Measurements from ENCODE around the gene RPL18.
"Not testable (repeated sequence)": the region's sequence is repeated elsewhere in the genome, so short reads cannot be mapped to it uniquely, and the experiment has no call there.

The RPL18 gene

DNA sequence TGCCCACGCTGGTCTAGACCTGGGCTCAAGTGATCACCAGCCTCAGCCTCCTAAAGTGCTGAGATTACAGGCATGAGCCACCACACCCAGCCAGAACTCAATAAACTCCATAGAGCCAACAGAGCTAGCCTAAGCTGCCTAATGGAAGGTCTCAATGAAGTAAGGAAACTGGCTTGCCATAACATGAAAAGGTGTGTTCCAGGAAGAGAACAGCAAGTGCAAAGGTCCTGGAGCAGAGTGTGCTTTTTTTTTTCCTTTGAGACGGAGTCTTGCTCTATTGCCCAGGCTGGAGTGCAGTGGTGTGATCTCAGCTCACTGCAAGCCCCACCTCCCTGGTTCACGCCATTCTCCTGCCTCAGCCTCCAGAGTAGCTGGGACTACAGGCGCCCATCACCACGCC is 38.9 kb upstream of the RPL18 start:
- TF ChIP-seq, protein P1, sequence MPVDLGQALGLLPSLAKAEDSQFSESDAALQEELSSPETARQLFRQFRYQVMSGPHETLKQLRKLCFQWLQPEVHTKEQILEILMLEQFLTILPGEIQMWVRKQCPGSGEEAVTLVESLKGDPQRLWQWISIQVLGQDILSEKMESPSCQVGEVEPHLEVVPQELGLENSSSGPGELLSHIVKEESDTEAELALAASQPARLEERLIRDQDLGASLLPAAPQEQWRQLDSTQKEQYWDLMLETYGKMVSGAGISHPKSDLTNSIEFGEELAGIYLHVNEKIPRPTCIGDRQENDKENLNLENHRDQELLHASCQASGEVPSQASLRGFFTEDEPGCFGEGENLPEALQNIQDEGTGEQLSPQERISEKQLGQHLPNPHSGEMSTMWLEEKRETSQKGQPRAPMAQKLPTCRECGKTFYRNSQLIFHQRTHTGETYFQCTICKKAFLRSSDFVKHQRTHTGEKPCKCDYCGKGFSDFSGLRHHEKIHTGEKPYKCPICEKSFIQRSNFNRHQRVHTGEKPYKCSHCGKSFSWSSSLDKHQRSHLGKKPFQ (tag by site-specific recombination; IDR thresholded peaks at IDR 0.05) = 0 out of 2 replicates have a peak, but pooled peaks have one; percentile 26
- TF ChIP-seq ZNF623 (tag by site-specific recombination; IDR thresholded peaks at IDR 0.05) = peak; percentile 91
- H3K4me3 ChIP-seq (ENCODE audit: low read depth, low read length); H3K4me1 ChIP-seq (ENCODE audit: control insufficient read depth, insufficient read depth, low read length); H3K27ac ChIP-seq (ENCODE audit: extremely low read depth, low read depth, low read length); H3K36me3 ChIP-seq (ENCODE audit: control insufficient read depth in 2 of 2, insufficient read depth in 1 of 2, low read length in 2 of 2); H3K9me3 ChIP-seq (ENCODE audit: control insufficient read depth, insufficient read depth, low read depth, low read length): not testable (repeated sequence)
- ChIA-PET POLR2A (interaction anchor here (1.1 kb wide), 1 partner anchor 39 kb away, joined by 5 read pairs; the partner anchor contains the start of genes RPL18 and SPHK2), CTCF (interaction anchor here (0.6 to 4.1 kb wide), 3 partner anchors 12 to 130 kb away, joined by 3 to 20 read pairs (median 5); partner anchors contain the start of gene CA11)

DNA sequence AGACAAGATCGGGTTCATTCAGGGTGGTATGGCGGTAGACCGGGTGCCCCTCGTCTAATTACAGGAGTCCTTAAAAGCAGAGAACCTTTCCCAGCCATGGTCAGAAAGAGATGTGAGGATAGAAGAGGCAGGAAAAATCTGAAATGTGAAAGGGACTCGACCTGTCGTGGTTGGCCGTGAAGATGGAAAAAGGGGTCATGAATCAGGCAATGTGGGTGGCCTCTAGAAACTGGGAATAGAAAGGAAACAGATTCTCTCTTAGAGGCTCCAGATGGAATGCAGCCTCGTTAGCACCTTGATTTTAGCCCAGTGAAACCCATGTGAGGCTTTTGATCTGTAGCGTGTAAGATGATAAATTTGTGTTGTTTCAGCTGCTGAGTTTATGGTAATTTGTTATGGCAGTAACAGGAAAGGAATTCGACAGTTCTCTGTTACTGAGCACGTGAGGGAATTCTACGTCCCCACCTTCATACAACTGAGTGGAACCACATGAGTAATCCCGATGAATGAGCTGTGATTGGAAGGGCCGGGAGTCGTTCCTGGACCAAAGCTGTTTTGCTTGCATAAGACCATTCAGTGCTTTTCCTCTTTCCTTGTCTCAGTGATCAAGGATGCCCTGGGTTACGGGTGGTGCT is 38.0 kb upstream of the RPL18 start:
- POLR2A ChIA-PET = interaction anchor here (0.6 to 1.1 kb wide), 2 partner anchors 38 to 106 kb away, joined by 3 to 5 read pairs; partner anchors contain the start of genes RPL18 and SPHK2
- Histone ChIP-seq H3K9me3 (ENCODE audit: control insufficient read depth, insufficient read depth, low read depth, low read length) (no peaks in the 10 kb centered on the region), H3K36me3 (ENCODE audit: control insufficient read depth in 2 of 2, insufficient read depth in 1 of 2, low read length in 2 of 2) (no peaks in the 10 kb centered on the region; a peak in 1 of 3 replicates), H3K4me3 (ENCODE audit: low read depth, low read length) (no peak overlapping the region), H3K4me1 (ENCODE audit: control insufficient read depth, insufficient read depth, low read length) (peaks cover 9% of the 10 kb centered on the region), H3K27ac (ENCODE audit: extremely low read depth, low read depth, low read length) (no peak overlapping the region)
- CTCF ChIA-PET = interaction anchor here (0.6 to 4.1 kb wide), 5 partner anchors 11 to 185 kb away, joined by 3 to 20 read pairs (median 5); partner anchors contain the start of gene CA11
- TF ChIP-seq ZNF302 (tag by site-specific recombination; IDR thresholded peaks at IDR 0.05; ENCODE audit: low read depth) (no peak), ZNF211 (tag by site-specific recombination; IDR thresholded peaks at IDR 0.05; ENCODE audit: low read depth) (no peak), ZNF548 (tag by site-specific recombination; IDR thresholded peaks at IDR 0.05) (no peak), ZNF792 (tag by site-specific recombination; IDR thresholded peaks at IDR 0.05) (no peak), ZBTB17 (tag by site-specific recombination; IDR thresholded peaks at IDR 0.05) (peak; percentile 28; the same call in 1 of the 2 replicates), ZNF350 (tag by site-specific recombination; IDR thresholded peaks at IDR 0.05) (no peak), ZNF747 (tag by site-specific recombination; IDR thresholded peaks at IDR 0.05) (no peak), ZNF629 (tag by site-specific recombination; IDR thresholded peaks at IDR 0.05) (peak; percentile 61), BCL11A (tag by site-specific recombination; IDR thresholded peaks at IDR 0.05; ENCODE audit: low read depth) (peak; percentile 52; the same call in 1 of the 2 replicates), WT1 (tag by site-specific recombination; IDR thresholded peaks at IDR 0.05) (0 out of 2 replicates have a peak, but pooled peaks have one; percentile 28), ZNF677 (tag by site-specific recombination; IDR thresholded peaks at IDR 0.05) (no peak), ZNF610 (tag by site-specific recombination; IDR thresholded peaks at IDR 0.05; ENCODE audit: borderline replicate concordance) (no peak), ZNF248 (tag by site-specific recombination; IDR thresholded peaks at IDR 0.05) (no peak), ZNF626 (tag by site-specific recombination; IDR thresholded peaks at IDR 0.05) (no peak), KLF9 (tag by site-specific recombination; IDR thresholded peaks at IDR 0.05; ENCODE audit: low read depth) (no peak), ZNF785 (tag by site-specific recombination; IDR thresholded peaks at IDR 0.05) (no peak), MEIS1 (CRISPR knock-in tag; IDR thresholded peaks at IDR 0.05; ENCODE audit: borderline replicate concordance) (no peak), ZNF600 (tag by site-specific recombination; IDR thresholded peaks at IDR 0.05) (peak; percentile 41; the same call in 1 of the 2 replicates), ZNF366 (tag by site-specific recombination; conservative IDR thresholded peaks at IDR 0.05) (peak; percentile 64), SP7 (tag by site-specific recombination; IDR thresholded peaks at IDR 0.05) (peak; percentile 38; the same call in 1 of the 2 replicates)
- TF ChIP-seq, protein P2, sequence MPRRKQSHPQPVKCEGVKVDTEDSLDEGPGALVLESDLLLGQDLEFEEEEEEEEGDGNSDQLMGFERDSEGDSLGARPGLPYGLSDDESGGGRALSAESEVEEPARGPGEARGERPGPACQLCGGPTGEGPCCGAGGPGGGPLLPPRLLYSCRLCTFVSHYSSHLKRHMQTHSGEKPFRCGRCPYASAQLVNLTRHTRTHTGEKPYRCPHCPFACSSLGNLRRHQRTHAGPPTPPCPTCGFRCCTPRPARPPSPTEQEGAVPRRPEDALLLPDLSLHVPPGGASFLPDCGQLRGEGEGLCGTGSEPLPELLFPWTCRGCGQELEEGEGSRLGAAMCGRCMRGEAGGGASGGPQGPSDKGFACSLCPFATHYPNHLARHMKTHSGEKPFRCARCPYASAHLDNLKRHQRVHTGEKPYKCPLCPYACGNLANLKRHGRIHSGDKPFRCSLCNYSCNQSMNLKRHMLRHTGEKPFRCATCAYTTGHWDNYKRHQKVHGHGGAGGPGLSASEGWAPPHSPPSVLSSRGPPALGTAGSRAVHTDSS (tag by site-specific recombination; IDR thresholded peaks at IDR 0.05) = no peak
- TF ChIP-seq, protein P3, sequence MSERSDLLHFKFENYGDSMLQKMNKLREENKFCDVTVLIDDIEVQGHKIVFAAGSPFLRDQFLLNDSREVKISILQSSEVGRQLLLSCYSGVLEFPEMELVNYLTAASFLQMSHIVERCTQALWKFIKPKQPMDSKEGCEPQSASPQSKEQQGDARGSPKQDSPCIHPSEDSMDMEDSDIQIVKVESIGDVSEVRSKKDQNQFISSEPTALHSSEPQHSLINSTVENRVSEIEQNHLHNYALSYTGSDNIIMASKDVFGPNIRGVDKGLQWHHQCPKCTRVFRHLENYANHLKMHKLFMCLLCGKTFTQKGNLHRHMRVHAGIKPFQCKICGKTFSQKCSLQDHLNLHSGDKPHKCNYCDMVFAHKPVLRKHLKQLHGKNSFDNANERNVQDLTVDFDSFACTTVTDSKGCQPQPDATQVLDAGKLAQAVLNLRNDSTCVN (tag by site-specific recombination; optimal IDR thresholded peaks at IDR 0.05) = no peak
- TF ChIP-seq, protein P4, sequence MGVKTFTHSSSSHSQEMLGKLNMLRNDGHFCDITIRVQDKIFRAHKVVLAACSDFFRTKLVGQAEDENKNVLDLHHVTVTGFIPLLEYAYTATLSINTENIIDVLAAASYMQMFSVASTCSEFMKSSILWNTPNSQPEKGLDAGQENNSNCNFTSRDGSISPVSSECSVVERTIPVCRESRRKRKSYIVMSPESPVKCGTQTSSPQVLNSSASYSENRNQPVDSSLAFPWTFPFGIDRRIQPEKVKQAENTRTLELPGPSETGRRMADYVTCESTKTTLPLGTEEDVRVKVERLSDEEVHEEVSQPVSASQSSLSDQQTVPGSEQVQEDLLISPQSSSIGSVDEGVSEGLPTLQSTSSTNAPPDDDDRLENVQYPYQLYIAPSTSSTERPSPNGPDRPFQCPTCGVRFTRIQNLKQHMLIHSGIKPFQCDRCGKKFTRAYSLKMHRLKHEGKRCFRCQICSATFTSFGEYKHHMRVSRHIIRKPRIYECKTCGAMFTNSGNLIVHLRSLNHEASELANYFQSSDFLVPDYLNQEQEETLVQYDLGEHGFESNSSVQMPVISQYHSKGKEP (tag by site-specific recombination; IDR thresholded peaks at IDR 0.05) = no peak
- TF ChIP-seq, protein P5, sequence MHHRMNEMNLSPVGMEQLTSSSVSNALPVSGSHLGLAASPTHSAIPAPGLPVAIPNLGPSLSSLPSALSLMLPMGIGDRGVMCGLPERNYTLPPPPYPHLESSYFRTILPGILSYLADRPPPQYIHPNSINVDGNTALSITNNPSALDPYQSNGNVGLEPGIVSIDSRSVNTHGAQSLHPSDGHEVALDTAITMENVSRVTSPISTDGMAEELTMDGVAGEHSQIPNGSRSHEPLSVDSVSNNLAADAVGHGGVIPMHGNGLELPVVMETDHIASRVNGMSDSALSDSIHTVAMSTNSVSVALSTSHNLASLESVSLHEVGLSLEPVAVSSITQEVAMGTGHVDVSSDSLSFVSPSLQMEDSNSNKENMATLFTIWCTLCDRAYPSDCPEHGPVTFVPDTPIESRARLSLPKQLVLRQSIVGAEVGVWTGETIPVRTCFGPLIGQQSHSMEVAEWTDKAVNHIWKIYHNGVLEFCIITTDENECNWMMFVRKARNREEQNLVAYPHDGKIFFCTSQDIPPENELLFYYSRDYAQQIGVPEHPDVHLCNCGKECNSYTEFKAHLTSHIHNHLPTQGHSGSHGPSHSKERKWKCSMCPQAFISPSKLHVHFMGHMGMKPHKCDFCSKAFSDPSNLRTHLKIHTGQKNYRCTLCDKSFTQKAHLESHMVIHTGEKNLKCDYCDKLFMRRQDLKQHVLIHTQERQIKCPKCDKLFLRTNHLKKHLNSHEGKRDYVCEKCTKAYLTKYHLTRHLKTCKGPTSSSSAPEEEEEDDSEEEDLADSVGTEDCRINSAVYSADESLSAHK (tag by site-specific recombination; IDR thresholded peaks at IDR 0.05) = no peak

Data from HEK293 (cell line).